Measurements from ENCODE around the gene CD63.
A peak's percentile ranks its signal among the peaks of the same experiment; 100 is the strongest.

Gene CD63

GRCh38 chr12:55720894-55721444 lies 7.8 kb downstream of the CD63 start:
- peak; percentile 91 for DNase-seq (ENCODE audit: low spot score)

GRCh38 chr12:55720071-55720564 lies 8.7 kb downstream of the CD63 start, which contains the start of gene RDH5:
TSS of gene RDH5 (plus strand) at chr12:55720393. CDS start at chr12:55721185, 792 bp downstream.
- peak; percentile 73 for DNase-seq (ENCODE audit: low spot score)

GRCh38 chr12:55719371-55719770 lies 9.4 kb downstream of the CD63 start:
- DNase-seq (ENCODE audit: low spot score) = no peak

GRCh38 chr12:55718624-55719275 lies 10.1 kb downstream of the CD63 start:
- no peak for DNase-seq (ENCODE audit: low spot score)

- no peak for DNase-seq (ENCODE audit: low spot score)
Observed at GRCh38 chr12:55718015-55718414, 10.8 kb downstream of the CD63 start.

GRCh38 chr12:55717011-55718007 lies 11.5 kb downstream of the CD63 start:
- no peak for DNase-seq (ENCODE audit: low spot score)

- DNase-seq (ENCODE audit: low spot score) = no peak
Observed at GRCh38 chr12:55716582-55716957, 12.2 kb downstream of the CD63 start.

- peak; percentile 91 for DNase-seq (ENCODE audit: low spot score)
Observed at GRCh38 chr12:55715833-55716581, 12.8 kb downstream of the CD63 start, which contains the start of gene BLOC1S1. TSS of gene BLOC1S1 (plus strand) at chr12:55716046. CDS start at chr12:55716052, 6 bp downstream.

- no peak for DNase-seq (ENCODE audit: low spot score)
Observed at GRCh38 chr12:55715169-55715764, 13.5 kb downstream of the CD63 start.

GRCh38 chr12:55713721-55714120 lies 15.1 kb downstream of the CD63 start:
- DNase-seq (ENCODE audit: low spot score) = peak; percentile 89

- DNase-seq (ENCODE audit: low spot score) = no peak
Observed at GRCh38 chr12:55712700-55713415, 16.0 kb downstream of the CD63 start.

GRCh38 chr12:55711786-55712553 lies 16.8 kb downstream of the CD63 start:
- no peak for DNase-seq (ENCODE audit: low spot score)

GRCh38 chr12:55708695-55709233 lies 20.0 kb downstream of the CD63 start:
- no peak for DNase-seq (ENCODE audit: low spot score)

- DNase-seq (ENCODE audit: low spot score) = peak; percentile 66
Observed at GRCh38 chr12:55707841-55708694, 20.7 kb downstream of the CD63 start, which contains the start of gene ITGA7. TSS of gene ITGA7 (minus strand) at chr12:55707904. CDS start at chr12:55707682, 222 bp downstream.

GRCh38 chr12:55707219-55707671 lies 21.6 kb downstream of the CD63 start:
- no peak for DNase-seq (ENCODE audit: low spot score)

- DNase-seq (ENCODE audit: low spot score) = no peak
Observed at GRCh38 chr12:55706568-55707218, 22.1 kb downstream of the CD63 start.

GRCh38 chr12:55705782-55706402 lies 22.9 kb downstream of the CD63 start:
- no peak for DNase-seq (ENCODE audit: low spot score)

Measured in AG08395 (cell line).